HG03108 (cell line): ENCODE data around the gene FCHSD2.
A peak's percentile ranks its signal among the peaks of the same experiment; 100 is the strongest.
"Not testable (repeated sequence)": the region's sequence is repeated elsewhere in the genome, so short reads cannot be mapped to it uniquely, and the experiment has no call there.

Experiments used
- ATAC-seq: cut with Tn5 transposase; IDR thresholded peaks from one replicate; pipeline ENCODE4 v1.9.1; 2021; ENCODE audit warnings: moderate library complexity; ENCODE audit not compliant: unreplicated experiment

The FCHSD2 gene

DNA sequence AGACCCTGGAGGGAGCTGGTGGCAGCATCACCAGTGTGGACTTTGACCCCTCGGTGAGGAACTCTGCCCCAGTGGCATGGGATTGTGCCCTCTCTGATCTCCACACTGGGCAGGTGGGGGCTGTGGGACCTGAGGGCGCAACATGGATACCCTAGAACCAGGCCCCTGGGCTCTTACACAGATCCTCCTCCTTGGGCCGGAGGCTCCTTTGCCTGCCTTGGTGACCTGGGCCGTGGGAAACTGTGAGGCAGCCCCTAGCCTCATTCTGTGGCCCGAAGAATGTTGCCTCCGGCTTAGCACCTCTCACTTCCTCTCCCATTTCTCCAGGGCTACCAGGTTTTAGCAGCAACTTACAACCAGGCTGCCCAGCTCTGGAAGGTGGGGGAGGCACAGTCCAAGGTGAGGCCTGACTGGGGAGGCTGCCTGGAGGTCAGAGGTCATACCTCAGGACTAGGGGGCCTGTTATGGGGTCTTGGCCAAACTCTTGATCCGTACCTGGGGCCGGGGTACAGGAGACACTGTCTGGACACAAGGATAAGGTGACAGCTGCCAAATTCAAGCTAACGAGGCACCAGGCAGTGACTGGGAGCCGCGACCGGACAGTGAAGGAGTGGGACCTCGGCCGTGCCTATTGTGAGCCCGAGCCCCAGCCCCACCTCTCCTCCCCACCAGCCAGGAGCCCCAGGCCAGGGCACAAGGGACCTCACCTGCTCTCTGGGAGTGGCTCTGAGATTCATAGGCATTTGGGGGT, 315.8 kb downstream of the FCHSD2 start:
- no peak for ATAC-seq

DNA sequence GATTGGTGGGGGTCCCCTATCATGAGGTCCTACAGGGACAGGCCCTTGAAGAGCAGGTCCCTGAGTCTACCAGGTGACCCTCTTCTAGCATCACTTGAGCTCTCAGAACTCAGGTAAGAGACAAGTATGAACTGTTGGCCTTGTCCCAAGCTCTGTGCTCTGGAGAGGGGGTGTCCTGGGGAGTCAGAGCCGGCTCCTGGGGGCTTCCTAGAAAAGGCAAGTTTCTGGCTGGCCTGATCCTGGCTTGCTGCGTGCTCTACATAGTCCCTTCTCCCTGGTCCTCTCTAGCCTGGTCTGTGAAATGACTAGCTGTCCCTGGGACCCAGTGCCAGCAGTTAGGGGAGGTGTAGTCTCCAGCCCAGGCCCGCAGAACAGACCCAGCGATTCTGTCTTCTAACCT, 316.5 kb downstream of the FCHSD2 start:
- ATAC-seq: no peak

DNA sequence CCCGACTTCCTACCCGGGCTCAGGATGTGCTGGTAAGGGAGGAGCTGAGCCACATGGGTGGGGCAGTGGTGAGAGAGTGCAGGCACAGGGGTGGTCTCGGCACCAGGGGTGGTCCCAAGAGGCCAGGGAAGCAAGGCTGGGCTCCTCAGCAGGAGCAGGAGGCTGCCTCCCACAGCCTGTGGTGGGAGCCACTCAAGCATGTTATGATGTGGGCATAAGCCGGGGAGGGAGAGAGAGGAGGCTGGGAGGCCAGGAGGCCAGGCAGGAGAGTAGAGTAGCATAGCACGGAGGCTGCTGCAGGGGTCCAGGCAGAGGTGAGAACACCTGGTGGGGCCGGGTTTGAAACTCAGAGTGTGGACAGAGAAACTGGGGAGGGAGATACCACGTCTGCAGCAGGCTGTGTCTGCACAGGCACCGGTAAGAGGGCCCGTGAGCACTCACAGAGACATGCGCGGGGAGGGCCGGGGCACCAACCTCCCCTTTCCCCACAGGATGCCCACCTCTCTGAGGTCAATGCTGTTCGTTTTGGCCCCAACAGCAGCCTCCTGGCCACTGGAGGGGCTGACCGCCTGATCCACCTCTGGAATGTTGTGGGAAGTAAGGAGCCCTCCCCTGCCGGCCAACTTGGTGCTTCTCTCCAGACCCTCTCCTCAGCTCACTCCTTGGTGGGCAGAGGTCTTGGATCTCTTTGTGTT, 317.2 kb downstream of the FCHSD2 start:
- ATAC-seq: no peak

DNA sequence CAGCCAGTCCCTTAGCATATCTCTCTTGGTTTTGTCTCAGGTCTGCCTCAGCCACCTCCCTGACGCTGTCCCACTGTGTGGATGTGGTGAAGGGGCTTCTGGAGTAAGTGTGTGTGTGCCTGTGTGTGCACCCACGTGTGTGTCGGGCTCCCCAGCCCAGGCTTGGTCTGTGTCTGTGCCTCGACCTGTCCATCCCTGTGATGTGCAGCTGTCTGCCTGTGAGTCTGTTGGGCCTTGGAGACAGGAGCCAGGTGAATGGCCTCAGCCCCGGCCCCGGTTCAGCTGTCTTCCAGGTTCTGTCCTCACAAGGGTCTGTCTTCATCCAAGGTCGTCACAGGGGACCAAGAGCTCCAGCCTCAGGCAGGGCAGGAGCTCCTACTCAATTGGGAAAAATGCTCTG, 318.1 kb downstream of the FCHSD2 start:
- no peak for ATAC-seq

DNA sequence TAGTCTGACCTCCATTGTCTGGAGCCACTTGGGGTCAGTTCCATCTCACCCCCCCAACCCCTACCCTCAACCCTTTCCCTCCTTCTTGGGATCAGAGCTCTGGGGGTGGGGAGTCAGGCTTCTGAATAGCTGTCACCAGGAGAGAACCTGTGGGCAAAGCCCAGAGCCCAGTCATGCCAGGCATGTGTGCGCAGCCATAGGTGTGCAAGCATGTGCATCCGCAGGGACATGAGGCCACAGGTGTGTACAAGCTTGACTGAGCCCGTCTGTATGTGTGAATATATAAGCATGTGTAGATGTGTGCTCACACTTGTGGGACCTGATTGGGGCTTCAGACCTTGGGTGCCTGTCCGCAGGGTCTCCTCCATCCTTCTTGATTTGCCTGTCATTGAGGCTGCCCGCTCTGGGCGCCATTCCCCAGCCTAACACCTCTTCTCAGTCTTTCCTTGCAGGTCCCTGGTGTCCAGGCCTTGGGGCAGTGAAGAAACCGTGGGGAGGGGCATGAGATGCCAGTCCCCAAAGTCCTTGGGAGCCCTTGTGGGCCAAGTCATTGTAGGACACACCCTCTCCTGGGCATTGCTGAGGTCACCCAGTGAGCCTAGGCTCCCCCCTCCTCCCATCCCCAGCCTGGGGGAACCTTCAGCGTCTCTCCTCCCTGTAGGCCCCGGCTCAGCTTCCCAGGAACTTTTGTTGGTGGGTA, 318.9 kb downstream of the FCHSD2 start:
- no peak for ATAC-seq

DNA sequence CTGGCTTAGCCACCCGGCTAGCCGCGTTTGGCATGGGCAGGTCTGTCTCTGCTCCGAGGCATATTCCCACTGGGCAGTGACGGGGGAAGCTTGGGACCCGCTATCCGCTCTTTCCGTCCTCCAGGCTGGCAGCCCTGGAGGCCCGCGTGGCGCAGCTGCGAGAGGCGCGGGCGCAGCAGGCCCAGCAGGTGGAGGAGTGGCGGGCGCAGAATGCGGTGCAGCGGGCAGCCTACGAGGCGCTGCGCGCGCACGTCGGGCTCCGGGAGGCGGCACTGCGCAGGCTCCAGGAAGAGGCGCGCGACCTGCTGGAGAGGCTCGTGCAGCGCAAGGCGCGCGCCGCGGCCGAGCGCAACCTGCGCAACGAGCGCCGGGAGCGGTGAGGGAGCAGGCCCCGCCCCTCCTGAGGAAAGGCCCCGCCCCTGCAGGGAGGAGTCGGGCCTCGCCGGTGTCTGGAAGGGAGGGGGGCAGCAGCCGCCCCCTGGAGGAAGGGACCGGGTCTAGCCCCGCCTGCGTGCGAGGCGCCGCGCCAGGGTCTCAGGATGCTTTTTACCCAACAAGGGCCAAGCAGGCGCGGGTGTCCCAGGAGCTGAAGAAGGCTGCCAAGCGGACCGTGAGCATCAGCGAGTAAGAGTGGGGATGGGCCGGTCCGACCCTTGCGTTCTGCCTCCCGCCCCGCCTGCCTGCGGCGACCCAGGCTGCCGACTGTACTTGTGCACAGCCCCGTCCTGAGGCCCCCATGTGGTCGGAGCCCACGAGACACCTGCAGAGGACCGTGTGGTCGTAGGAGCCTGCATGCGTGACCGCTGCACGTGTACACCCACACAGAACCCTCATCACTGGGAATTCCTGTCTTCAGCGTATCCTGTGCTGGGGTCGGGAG, 320.0 kb downstream of the FCHSD2 start:
- ATAC-seq: peak; percentile 42

DNA sequence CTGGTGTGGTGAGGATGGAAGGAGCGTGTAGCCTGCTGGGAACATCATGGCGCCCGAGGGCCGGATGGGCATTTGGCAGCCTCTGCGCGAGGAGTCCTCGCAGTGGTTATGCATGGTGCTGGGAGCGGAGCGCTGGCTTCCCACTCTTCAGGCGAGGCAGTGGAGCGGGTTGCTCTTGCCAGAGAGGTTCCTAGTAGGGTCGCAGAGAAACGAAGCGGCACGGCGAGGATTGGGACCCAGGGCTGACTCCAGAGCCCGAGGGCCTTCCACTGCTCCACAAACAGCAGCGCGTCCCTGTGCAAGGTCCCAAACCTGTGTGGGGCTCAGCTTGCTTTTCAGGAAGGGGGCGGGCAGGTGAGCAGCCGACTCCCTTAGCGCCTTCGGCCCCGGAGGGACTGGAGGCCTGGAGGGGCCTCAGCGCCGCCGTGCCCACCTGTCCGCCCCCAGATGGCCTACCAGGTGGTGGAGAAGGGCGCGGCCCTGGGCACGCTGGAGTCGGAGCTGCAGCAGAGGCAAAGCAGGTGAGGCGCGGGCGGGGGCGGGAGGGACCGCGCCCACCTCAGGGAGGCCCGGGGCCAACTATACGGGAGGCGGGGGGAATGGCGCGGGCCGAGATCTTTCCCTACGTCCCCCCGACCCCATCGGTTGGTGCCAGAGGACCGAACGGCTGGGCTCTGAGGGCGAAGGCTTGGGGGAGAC, 320.7 kb downstream of the FCHSD2 start:
- no peak for ATAC-seq

DNA sequence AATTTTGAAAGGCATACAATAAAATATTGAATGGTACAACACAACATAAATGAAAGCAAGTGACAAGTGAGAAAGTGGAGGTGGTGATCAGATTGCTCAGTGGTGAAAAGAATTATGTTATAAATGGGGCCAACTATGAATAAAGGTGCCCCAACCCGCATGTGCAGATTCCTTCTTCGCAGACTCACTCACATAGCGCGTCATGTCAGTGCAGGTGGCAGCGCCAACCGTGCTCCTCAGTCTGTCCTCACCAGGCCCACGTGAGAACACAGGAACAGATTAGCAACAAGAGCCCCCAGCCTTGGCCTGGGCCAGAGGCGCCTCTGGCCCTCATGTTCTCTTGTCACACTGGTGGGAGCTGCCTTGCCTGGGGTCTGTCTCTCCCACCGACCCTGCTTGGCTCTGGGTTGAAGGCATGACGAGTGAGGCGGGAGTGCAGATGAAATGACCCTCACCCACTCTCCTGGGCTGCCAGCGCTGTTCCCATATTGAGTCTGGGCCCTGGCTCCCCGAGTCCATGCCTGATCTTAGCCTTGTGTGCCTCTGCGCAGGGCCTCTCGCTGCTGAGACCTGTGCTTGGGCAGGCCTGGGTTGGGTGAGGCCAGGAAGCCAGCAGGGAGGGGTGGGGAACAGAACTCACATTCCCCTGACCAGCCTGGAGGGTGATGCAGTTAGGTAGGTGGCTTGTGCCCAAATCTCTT, 321.5 kb downstream of the FCHSD2 start:
- no peak for ATAC-seq

DNA sequence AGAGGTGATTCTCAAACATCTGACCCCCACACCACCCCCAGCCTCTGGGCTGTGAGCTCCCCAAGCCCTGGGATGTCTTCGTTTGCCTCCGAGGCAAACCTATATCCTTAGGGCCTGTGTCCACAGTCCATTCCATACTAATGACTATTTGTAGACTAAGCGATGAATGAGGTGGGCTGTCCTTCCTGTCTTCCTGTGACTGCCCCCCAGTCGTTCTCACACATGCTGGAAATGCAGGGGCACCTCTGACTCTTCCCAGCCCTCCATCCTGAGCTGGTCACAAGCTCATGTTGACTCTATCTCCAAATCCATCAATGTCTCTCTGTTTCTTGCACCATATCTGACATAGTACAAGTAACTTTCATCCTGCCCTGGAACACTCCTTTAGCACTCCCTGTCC, 323.1 kb downstream of the FCHSD2 start:
- ATAC-seq: no peak

DNA sequence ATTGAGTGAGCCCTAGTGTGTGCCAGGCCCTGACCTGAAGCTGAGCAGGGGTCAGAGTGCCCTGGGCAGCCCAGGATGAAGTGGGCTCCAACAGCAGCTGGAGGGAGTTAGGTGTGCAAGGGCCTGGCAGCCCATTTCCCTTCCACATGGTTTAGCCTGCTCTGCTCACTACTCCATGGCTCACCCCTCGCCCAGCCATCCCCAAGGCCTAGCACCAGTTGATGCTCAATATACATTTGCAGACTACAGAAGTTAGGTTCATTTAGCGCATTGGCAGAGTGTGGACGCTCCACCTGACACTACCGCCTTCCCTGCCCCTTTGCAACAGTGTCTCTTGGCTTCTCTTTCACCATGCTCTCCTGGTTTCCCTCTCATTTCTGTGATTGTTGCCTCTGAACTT, 324.2 kb downstream of the FCHSD2 start:
- ATAC-seq: no peak

DNA sequence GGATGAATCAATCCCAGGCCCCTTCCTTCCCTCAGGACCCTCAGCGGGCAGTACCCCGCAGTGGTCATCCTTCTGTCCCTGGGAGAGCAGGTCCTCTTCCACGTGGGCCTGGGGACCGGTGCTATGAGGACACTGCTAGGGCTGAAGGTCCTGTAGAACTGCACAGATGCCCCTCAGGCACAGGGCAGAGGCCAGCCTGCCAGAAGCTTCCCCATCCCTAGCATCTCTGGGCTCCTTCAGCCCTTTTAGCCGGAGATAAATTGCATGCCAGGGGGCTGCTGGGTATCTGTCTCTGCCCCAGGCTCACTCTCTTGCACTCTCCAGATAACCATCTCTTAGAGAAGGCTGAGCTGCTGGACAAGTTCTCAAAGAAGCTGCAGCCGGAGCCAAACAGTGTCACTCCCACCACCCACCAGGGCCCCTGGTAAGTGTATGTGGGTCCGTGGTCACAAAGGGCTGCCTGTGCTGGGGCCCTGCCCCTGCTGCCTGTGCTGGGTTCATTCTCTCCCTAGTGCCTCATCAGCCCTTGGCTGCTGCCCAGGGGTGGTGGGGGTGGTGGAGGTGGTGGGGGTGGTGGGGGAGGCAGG, 325.6 kb downstream of the FCHSD2 start:
- no peak for ATAC-seq

DNA sequence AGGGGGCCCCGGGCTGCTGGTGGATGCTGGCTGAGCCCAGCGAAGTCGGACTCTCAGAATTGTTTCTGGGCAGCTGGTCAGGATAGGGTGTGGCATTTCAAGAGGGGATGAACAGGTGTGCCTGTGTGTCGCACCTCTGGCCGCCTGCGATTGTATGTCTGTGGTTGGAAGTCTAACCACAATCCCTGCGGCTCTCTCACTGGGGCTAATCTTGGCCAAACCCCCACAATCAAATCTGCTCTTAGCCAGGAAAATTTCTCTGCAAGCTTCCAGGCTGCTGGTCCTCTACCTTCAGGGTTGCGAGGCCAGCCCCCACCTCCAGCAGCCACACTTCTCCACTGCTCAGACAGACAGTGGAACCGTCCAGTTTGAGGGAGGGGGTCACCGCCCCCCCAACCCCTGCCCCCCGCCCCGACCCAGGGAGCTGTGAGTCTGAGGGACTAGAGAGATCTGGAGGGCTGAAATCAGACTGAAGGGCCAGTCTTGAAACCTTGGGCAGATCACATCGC, 327.0 kb downstream of the FCHSD2 start:
- ATAC-seq: peak; percentile 7

DNA sequence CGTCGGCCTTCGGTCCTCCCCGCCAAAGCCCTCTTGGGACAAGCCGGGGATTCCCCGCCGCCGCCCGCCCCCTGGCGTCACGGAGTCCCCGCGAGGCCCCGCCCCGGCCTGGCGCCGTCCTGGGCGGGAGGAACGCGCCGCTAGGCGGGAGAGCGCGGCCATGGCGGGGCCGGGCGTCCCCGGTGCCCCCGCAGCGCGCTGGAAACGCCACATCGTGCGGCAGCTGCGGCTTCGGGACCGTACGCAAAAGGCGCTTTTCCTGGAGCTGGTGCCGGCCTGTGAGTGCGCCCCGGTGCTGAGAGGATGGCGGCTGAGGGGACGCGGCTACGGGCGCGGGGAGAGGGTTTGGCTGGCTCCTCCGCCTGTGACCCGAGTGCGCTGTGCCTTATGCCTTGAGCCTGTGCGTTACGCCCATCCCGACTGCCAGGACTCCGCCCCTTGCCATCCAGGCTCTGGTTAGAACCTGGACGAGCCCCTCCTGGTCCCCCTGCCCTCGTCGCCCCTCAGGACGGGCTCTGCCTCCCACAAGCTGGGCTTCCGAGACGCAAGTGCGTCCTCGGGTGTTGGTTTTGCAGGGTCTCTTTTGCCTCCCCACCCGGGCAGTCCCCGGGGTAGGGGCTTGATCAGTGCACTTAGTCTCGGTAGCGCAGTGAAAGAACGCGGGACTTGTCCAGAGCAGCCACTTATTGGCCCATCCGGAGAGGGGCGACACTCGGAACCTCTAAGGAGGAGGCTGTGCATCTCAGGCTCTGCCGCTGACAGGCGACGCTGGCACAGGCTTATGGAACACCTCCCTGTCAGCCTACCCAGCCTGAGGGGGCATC, 327.6 kb downstream of the FCHSD2 start, which contains the start of gene ATG16L2:
TSS of gene ATG16L2 (plus strand) at position 126 of the 824 bp plus-strand sequence. CDS start at position 161, 35 bp downstream.
- ATAC-seq: peak; percentile 48

DNA sequence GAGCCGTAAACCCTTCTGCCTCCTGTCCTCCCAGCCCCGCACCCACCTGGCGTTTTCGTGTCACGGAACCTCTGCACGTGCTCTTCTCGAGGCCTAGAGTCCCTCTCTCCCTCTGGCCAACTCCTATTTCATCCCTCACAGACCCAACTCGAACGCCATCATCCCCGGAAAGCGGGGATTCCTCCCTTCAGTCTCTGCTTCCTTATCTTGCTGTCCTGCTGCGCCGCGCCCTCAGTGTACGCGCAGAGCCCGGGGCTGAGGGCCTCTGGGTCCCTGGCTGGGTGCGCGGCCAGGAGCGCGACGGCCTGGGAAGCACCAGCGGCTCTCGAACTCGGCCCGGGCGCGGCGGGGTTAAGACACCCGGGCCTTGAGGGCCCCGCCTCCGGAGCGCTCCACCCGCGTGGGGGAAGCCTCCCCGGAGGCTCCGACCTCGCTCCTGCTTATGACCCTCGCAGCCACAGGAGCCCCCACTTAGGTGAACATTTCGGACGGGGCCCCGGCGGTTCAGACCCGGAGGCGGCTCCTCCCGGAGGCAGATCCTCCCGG, 328.3 kb downstream of the FCHSD2 start:
- peak; percentile 38 for ATAC-seq

DNA sequence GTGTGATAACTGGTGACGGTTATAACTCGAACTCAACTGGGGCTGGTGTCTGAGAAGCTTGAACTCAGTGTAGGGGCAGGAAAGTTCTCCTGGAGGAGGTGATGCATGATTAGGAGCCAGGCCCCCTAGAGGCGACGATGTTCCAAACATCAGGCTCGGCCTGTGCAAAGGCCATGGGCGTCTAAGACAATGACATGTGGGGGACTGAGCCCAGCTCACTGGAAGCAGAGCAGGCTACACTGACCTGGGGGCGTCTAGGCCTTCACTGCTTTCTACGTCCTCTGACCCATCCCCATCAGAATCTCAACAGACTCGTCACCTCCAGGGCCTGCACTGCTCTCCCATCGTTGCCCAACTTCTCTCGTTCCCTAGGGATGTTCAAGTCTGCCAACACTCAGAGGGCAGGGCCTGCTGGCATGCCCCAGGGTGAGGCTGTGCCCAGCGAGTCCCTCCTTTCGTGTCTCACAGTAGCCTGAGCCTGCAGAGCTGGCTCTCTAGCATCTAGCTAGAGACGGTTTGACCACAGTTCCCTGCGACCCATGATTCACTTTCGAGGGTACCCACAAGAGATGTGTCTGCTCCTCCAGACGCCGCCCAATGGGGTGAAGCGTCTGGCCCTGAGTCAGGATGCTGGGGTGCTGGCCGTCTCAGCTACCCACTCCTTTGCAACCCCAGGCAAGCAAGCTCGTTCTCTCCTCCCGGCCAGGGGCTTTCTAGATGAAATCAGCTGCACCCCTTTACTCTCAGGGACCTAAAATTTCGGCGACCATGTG, 329.0 kb downstream of the FCHSD2 start:
- ATAC-seq: no peak

DNA sequence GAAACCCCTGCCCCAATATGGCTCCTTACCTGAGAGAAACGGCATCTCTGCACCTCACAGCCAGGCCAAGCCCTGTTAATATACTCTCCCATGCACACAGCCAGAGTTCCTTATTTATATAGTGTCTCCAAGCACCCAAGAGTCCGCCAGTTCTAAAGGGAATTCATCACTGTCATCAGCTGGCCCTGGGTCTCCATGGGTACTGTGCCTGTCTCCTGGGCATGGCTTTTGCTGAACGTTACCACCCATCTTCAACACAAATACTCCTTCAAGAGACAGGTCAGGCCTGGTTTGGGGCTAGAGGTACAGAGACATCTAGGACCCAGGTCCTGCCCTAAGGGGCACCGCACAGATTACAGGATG, 329.5 kb downstream of the FCHSD2 start:
- no peak for ATAC-seq

DNA sequence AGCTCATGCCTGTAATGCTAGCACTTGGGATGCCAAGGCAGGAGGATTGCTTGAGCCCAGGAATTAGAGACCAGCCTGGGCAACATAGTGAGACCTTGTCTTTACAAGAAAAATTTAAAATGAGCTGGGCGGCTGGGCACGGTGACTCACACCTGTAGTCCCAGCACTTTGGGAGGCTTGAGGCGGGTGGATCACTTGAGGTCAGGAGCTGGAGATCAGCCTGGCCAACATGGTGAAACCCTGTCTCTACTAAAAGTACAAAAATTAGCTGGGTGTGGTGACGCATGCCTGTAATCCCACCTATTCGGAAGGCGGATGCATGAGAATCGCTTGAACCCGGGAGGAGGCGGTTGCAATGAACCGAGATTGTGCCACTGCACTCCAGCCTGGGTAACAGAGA, 330.4 kb downstream of the FCHSD2 start:
- ATAC-seq: not testable (repeated sequence)
